Retina (tissue), 1 donor: Measurements from ENCODE around the gene SFMBT2.

Experiments used
- DNase-seq: peaks from one replicate; pipeline ENCODE4 v3.0.0-alpha.2; 2016

Gene SFMBT2

DNA sequence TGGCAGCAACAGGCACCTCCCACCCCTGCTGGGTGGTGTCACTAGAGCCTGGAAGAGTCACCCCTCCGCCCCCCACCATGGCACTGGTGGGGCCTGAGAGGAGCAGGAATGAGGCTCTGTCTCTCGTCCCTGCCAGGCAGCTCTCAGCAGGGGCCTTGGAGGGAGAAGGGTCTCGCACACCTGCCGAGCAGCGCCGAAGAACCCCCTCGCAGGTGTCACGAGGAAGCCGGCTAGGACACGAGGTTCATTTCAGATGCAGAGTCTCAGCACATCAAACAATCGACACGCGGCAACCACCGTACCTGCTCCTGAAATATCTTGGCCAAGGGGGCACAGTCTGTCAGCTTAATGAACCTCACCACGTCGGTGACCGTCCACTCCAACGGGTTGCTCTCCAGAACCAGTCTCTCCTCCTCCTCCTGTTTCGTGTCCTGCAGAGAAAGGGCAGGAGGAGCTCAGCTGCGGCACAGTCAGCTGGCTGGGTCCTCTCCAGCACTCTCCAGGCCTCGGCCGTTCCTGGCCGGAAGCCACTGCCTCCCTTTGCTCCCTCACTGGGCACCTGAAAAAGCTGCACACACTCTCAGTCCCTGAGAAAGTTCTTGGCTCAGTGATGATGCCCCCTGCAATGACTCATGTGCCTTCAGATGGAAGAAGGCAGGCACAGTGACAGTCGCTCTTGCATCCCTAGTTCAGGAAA is 240.1 kb downstream of the SFMBT2 start:
- no peak for DNase-seq

DNA sequence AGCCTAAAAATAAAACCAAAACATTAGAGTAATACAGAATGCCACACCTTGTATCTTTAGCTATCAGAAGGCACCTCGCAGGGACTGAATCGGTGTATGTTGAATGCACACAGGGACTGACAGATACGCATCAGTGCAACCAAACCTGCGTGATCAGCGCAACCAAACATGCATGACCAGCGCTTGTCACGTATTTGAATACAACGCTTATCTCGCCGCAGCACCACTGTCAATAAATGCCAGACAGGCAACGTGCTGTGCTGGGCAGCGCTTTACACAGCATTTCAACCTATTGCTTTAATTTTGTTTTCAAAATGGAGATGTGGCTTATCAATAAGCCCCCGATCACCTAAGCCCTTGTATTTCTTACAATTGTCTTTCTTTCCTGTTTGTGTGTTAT is 242.4 kb downstream of the SFMBT2 start:
- no peak for DNase-seq

DNA sequence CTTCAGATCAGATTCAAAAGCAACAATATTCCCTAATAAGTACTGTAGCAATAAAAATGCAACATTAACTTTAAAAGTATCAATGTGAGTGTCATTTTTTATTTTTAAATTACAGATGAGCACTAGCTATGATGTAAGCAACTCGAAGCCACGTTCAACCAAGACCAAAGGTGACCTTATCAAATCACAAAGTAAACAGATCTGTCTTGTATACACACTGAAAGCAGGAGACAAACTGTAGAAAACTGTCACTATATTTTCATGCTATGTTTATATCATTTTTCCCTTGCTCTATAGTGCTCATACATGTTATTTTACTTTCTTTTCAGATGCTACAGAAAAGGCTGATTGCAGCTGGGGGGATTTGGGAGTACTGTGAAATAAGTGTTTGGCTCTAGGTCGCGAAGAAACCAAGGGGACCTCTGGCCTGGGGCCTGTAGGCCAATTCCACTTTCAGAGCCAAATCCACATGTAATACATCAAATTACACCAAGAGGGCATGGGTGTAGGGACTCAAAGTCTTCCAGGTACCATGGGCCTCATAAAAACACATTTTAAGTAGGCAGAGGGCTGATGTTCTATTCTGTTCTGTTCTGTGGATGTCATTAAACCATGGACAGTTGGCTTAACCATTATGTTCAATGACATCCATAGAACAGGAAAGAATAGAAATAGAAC is 245.2 kb downstream of the SFMBT2 start:
- DNase-seq = no peak

DNA sequence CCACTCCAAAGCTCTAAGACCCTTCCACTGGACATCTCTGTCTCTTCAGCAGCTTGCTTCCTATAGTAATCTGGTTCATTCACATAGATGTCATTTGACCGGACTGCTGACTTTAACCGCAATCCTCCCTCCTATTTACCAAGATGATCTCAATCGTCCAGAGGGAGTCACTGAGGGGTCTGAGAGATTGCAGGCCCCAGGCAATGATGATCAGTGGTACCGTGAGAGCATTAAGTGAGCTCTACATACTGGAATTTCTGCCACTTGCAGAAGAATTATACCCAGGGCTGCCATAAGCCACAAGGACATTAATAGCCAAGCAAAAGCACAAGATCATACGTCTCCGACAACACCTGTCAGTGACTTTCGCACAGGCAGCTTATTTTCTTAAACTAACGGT is 245.9 kb downstream of the SFMBT2 start:
- DNase-seq = no peak

DNA sequence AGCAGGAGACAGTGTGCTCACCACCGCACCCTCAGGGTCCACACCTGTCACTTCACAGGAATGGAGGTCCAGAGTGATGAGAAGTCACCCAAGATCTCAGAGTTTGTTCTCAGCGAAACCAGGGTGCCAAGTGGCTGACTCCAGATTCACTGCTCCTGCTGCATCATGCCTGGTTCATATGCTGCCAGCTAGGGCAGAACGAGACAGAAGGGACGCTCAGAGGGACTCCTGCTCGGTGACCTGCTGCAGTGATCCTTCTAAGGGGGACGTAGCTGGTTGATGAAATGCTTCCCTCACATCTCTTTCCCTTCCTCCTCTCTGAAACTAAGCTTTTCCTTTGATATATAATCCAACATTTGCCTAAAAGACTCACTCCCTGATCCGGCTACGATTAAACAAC is 248.5 kb downstream of the SFMBT2 start:
- no peak for DNase-seq

DNA sequence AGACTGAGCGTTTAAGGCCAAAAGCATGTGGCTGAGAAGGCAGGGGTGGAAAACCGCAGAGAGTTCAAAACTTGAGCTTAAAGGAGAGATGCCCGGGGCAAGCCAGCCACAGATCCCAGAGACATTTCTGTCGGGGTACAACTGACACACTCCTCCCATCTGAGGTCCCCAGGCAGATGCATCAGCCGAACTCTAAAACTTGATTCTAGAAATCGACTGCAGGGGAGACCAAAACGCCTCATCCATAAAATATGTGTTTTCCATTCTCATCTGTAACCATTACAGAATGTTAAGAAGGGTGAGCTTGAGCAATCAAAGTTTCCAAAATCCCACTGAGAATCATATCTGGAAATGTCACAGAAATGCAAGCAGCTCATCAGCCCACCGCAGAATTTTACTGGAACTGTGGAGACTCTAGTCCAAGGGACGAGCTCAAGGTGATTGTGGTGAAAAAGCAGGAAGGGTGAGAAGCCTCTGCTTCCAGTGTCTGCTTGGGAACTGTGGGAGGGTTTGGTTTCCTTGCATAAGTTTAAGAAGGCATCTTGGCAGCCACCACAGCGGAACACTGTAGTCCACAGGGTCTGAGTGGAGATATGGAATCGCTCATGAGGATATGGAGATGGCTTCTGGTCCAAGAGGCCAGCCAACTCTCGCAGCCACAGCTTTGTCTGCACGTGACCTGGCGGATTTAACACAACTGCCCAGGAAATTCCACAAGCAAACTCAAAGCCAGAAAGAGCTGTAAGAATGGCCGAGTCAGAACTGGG is 249.2 kb downstream of the SFMBT2 start:
- no peak for DNase-seq

DNA sequence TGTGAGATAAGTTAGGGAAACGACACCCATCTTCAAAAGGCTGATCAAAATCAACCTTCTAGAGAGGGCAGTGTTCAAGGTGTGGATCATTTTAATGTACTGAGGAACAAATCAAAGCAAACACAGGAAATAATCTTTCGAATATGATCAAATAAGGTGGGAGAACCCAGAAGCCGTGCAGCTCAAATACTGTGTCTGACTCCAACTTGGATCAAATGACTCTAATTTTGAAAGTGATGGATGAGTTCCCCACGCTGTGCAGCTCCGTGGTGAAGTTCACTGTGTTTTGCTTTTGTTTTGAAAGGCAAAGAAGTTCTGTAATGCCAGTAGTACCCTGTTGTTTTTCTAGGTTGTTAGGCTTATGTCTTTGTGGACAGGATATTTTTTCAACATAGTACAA is 250.9 kb downstream of the SFMBT2 start:
- DNase-seq = no peak

DNA sequence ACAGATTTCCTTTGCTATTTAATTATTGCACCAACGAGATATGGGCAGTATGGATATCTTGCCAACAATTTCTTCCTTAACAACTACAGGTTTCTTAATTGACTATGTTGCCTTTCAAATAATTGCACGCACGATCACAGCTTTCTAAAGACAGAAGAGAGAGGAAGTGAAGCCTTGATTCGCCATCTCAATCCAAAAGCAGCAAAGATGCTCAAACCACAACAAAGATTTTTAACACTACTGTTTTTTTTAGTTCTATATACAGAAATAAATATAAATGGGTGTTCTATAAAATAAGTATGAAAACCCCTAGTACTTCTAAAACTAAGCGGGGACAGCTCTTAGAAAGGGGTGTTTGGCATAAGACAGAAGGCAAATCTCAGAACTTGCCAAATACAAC is 251.3 kb downstream of the SFMBT2 start:
- DNase-seq = no peak

DNA sequence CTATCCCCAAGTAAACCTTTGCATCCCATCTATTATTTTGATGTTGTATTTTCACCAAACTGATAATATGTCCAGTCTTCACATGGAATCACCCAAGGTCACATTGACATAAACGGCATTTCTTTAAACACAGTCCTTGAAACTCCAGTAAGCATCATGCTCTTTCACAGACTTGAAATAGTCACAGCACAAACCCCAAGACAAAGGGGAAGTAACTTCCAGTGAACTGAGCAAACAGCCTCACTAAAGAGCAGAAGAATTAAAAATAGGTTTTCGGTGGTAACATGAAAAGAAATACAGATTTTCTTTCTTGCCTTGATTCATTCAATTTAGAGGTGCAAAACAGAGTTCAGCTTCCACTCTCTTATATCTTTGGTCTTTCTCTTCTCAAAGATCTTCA is 253.7 kb downstream of the SFMBT2 start:
- no peak for DNase-seq

DNA sequence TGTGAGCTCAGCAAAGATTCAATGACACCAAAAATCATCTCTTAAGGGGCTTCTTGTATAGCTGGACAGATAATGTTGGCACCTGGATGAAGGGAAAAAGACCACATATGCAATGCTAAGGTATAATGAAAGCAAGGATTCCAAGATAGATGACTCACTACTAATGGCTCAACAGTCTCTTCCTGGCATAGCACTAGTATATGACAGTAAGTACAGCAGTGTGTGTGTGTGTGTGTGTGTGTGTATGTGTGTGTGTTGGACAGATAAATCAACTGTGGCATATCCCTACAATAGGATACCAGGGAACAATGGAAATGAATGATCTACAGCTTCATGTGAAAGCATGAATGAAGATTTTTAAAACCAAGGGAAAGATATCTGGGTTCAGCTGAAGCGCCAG is 257.1 kb downstream of the SFMBT2 start:
- DNase-seq = no peak

DNA sequence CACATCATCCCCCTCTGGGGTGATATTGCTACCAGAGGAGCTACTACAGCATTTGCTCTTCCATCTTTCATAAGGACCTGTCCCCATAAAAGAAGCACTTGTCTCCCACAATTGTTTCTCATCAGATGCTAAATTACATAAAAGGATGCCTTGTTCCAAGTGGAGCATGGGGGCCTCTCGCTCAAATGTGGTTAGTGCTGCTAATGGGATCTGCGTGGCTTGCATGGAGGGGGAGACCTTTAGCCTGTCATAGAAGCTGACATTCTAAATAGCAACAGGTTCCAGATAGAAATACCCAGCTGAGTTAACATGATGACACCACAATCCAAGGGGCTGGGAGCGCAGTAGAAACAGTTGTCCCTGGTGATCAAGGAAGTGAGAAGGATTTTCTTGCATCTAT is 257.9 kb downstream of the SFMBT2 start:
- DNase-seq = no peak

DNA sequence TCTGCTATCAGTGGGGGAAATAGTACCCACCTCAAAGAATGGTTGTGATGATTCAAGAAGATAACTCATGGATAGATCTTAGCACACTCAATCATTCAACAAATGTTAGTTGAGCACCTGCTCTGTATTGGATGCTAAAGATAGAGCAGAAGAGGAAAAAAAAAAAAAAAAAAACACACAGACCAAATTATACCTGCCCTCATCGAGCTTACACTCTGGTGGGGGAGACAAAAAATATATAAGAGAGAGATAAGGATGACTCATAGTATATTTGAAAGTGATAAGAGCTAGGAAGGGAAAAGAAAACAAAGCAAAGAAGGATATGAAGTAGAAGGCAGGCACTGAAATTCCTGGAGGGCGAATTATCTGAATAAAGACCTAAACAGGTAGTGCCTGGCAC is 258.5 kb downstream of the SFMBT2 start:
- DNase-seq = no peak

DNA sequence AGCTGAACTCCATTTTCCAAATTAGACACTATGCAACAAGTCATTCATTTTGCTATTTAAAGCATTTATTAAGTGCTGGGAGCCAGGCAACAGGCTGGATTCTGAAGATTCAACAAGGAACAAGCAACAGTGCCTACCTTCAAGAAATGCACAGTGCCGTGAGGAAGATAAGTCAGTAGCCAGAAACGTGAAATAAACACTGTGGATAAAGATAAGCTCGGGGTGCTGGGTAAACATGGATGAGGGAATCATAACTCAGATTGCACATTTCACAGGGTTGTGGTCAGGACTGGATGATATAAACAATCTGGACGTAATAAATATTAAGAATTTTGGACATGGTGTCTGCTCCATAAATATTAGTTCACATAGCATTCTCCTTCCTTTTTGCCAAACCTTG is 259.3 kb downstream of the SFMBT2 start:
- DNase-seq = no peak

DNA sequence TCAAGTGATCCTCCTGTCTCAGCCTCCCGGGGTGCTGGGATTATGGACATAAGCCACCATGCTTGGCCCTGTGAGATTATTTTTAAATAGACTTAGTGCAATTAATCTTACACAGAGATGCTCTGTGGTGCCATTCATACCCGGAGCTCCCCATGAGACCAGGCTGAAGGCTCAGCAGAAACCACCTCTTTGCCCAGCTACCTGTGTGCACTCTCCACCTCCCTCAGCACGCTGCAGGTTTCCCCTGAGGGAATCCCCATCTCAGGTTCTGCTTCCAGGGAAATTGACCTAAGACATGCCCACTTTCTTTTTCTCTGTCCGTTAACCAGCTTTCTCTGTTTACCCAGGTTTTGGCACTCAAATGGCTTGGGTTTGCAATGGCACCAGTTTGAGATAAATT is 260.5 kb downstream of the SFMBT2 start:
- DNase-seq = no peak

DNA sequence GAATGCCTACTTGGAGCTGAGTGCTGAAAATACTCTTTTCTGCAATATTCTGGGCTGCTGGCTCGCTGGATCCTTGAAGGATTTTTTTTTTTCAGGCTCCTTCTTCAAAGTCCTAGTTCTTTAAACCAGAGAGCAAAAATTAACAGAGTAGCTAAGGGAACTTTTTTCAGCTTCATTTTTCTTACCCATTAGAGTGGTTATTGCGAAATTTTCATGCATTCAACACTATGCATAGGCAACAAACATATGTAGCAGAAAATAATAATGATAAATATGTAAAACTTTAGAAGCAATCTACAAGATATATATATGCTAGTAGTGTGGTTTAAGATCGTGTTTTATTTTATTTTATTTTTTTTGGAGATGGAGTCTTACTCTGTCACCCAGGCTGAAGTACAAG is 264.6 kb downstream of the SFMBT2 start:
- no peak for DNase-seq

DNA sequence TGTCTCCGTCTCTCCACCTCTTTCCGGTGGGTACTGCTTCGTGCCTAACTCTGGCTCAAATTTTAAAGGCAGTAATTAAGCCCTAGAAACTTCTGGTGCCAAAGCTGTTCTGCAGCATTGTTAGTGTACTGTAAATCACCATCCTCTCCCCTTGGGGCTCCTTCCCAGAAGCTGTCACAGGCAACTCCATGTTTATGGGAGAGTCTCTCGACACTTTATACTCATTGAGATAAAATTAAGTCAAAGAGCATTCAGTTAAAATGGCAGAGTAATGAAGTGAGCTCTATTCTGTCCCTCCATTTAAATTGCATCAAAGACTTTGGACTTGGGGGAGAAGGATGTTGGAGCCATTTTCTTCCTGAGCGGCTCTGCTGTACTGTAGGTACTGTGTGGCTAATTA is 274.8 kb downstream of the SFMBT2 start:
- no peak for DNase-seq

DNA sequence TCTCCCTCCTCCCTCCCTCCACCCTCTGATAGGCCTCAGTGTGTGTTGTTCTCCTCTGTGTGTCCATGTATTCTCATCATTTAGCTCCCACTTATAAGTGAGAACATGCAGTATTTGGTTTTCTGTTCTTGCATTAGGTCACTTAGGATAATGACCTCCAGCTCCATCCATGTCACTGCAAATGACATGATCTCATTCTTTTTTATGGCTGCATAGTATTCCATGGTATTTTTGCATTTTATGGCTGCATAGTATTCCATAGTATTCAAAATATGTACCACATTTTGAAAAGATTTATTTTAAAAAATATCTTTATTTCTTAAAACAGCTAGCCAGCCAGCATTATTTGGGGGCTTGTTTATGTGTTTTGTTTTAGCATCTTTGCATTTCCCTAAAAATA is 275.6 kb downstream of the SFMBT2 start:
- no peak for DNase-seq

DNA sequence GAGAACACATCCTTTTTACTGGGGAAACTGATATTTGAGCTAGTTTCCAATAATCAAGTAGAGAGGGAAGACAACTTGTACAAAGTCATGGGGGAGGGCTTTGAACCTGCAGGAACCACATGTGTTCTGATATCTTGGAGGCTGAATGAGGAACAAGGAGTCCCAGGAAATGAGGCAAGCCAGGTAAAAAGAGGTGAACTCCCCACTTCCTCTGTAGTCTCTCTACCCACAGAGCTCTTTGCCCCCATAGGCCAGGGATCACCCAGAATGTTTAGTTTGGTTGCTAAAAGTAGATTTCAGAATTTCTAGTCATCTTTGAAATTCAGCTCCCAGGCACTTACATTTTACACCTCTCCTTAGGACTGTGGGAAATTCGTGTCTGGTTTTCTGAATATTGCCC is 276.4 kb downstream of the SFMBT2 start:
- DNase-seq = no peak

DNA sequence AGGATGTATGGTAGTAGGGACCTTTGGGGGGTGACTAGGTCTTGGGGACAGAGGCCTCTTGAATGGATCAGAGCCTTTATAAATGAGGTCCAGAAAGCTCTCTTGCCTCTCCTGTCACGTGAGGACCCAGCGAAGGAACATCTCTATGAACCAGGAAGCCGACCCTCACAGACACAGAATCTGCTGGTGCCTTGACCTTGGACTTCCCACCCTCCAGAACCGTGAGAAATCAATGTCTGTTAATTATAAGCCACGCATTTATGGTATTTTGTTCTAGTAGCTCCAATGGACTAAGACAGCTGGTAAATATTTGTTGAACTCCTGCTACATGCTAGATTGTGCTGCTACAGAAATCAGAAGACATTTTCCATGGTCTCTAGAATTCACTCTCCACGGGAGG is 276.9 kb downstream of the SFMBT2 start:
- DNase-seq = no peak

DNA sequence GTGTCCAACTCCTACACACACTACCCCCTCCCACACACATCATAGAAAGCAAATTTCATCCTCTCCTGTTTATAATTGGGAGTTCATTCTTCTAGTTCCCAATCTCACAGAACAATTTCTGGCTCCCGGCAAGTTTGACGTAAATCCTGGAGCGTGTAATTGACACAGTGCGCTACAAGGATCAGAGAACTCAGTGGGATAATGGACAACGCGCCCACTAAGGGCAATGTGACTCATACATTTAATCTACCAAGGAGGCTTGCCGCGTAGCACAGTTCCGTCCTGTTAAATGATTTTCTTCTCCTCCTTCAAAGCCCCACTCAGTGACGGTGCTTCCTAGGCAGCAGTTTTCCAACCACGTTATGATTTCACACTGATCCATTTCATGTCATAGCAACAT is 277.6 kb downstream of the SFMBT2 start:
- DNase-seq = no peak

DNA sequence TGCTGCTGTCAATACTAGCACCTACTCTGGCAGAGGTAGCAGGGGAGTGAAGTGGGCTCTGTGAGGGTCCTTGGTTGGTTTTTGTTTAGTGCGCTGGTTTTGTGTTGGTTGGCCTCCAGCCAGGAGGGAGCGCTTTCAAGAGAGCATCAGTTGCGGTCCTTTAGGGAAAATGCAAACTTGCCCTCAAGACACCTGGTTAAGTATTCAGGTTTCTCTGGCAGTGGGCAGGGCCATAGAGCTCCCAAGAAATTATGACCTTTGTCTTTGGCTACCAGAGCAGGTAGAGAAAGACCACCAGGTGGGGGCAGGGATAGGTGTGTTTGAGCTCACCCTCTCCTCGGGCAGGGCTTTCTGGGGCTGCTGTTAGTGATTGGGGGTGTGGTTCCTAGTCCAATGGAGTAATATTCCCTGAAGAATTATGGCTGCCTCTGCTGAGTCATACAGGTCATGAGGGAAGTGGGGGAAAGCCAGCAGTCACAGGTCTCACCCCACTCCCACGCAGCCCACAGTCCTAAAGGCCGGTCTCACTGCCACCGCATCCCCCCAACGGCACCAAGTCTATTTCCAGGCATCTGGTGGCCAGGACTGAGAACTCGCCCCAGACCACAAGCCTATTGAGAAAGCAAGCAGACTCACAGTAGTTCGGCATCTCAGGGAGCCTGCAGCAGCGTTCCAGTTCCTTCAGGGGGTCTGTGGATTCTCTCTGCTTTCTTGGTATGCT is 280.5 kb downstream of the SFMBT2 start:
- DNase-seq = no peak

DNA sequence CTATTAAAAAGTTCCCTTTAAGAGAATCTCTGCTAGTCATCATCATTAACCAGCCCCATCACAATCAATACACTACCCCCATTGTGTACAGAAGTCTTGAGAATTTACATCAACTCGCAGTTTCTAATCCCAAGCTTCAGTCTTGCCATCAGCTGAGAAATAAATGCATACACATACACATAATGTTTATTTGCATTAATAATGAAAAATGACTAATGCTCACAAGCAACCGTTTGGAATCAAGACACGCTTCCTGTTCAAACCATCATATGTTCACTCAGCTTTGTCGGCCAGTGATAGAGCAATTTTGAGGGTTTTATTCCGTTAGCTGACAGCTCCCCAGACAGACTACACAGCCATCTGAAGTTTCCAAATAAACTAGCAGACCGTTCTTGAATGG is 287.1 kb downstream of the SFMBT2 start:
- DNase-seq = no peak

DNA sequence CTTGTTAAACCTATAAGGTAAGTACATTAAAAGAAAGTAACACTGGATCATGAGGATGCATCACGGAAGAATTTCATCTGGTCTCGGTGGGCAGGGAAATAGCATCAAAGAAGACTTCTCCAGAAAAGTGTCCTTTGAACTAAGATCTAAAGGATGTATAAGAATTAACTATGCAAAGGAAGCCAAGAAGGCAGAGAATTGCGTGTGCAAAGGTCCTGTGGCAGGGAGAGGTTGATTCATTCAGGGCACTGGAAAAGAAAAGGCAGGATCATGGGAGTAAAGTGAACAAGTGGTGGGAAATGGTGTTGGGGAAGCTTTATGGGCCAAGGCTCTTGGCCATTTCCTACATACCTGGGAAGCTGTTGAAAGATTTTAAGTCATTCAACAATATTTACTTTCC is 288.3 kb downstream of the SFMBT2 start:
- DNase-seq = no peak
